Measurements from ENCODE around the gene SLC16A3. TPM values are rescaled to one million over a fixed set of nuclear protein-coding genes. Genes with fewer than 3 reads are reported as not detected.
A peak's percentile ranks its signal among the peaks of the same experiment; 100 is the strongest.

Gene SLC16A3
- total RNA-seq, 4 donors from 2014 or later = 11.2 to 38.5 (median 22.1) TPM

GRCh38 chr17:82212331-82213250 lies 16.3 kb upstream of the SLC16A3 start, which contains the start of gene CCDC57:
CCDC57 (minus strand) TSS chr17:82212842; CDS start chr17:82201944, 10,898 bp downstream.
- Histone ChIP-seq H3K36me3 (peaks cover 0 to 1% of the 10 kb centered on the region in 2 donors), H3K27ac (peak within 1 kb of the TSS; percentile 54 to 92 (median 84)), H3K4me3 (peak within 1 kb of the TSS; percentile 70 to 93), H3K9me3 (no peaks in the 10 kb centered on the region), H3K27me3 (no peaks in the 10 kb centered on the region), H3K4me1 (peaks cover 0 to 52% (median 11%) of the 10 kb centered on the region in 3 donors)
- TF ChIP-seq POLR2A (IDR thresholded peaks at IDR 0.05) = peak; percentile 17 to 60
- peak; percentile 67 for TF ChIP-seq POLR2AphosphoS5 (IDR thresholded peaks at IDR 0.05)
- no peak for TF ChIP-seq EP300 (IDR thresholded peaks at IDR 0.05)
- TF ChIP-seq CTCF (IDR thresholded peaks at IDR 0.05) = peak in 3 of 4 experiments; percentile 36 to 65 (median 54)
- 0% methylated on average over 2 to 4 of the region's 116 CpGs for WGBS, 2 donors (ENCODE audit: low coverage in 1 of 2)
- ATAC-seq = peak; percentile 89

GRCh38 chr17:82213251-82214011 lies 15.4 kb upstream of the SLC16A3 start:
- no peaks in the 10 kb centered on the region for H3K27me3 ChIP-seq
- 15 to 17% methylated on average over 5 to 7 of the region's 37 CpGs for WGBS, 2 donors (ENCODE audit: low coverage in 1 of 2)
- no peaks in the 10 kb centered on the region for H3K36me3 ChIP-seq
- no peaks in the 10 kb centered on the region for H3K9me3 ChIP-seq
- peak; percentile 57 for ATAC-seq
- H3K27ac ChIP-seq = peak overlapping the region; percentile 54 to 92 (median 84)
- H3K4me3 ChIP-seq = peak overlapping the region; percentile 70 to 93
- TF ChIP-seq CTCF (IDR thresholded peaks at IDR 0.05) (no peak), POLR2A (IDR thresholded peaks at IDR 0.05) (no peak), POLR2AphosphoS5 (IDR thresholded peaks at IDR 0.05) (no peak)
- H3K4me1 ChIP-seq = peaks cover 0 to 55% (median 11%) of the 10 kb centered on the region in 3 donors

GRCh38 chr17:82214012-82214628 lies 14.7 kb upstream of the SLC16A3 start:
- Histone ChIP-seq H3K4me3 (no peak overlapping the region), H3K4me1 (peaks cover 0 to 55% (median 11%) of the 10 kb centered on the region in 3 donors), H3K27me3 (no peaks in the 10 kb centered on the region), H3K36me3 (no peaks in the 10 kb centered on the region), H3K27ac (no peak overlapping the region), H3K9me3 (no peaks in the 10 kb centered on the region)
- WGBS, 2 donors (ENCODE audit: low coverage in 1 of 2) = 71% methylated on average over 5 of the region's 11 CpGs; no CpG with 5 or more reads in 1 of the 2 donors
- no peak for TF ChIP-seq EP300 (IDR thresholded peaks at IDR 0.05)
- TF ChIP-seq POLR2A (IDR thresholded peaks at IDR 0.05) = no peak
- TF ChIP-seq CTCF (IDR thresholded peaks at IDR 0.05) = no peak
- no peak for TF ChIP-seq POLR2AphosphoS5 (IDR thresholded peaks at IDR 0.05)
- no peak for ATAC-seq

- no peaks in the 10 kb centered on the region for H3K36me3 ChIP-seq
- TF ChIP-seq EP300 (IDR thresholded peaks at IDR 0.05) (no peak), CTCF (IDR thresholded peaks at IDR 0.05) (no peak), POLR2A (IDR thresholded peaks at IDR 0.05) (no peak), POLR2AphosphoS5 (IDR thresholded peaks at IDR 0.05) (no peak)
- H3K4me3 ChIP-seq = no peak overlapping the region
- WGBS, 2 donors (ENCODE audit: low coverage in 1 of 2) = 59 to 74% methylated on average over 10 to 18 of the region's 25 CpGs
- no peaks in the 10 kb centered on the region for H3K9me3 ChIP-seq
- H3K4me1 ChIP-seq = peaks cover 0 to 55% (median 11%) of the 10 kb centered on the region in 3 donors
- no peaks in the 10 kb centered on the region for H3K27me3 ChIP-seq
- ATAC-seq = no peak
- peak overlapping the region in 3 of 4 donors; percentile 53 to 75 (median 73) for H3K27ac ChIP-seq
These were observed 13.5 kb upstream of the SLC16A3 start for GRCh38 chr17:82215095-82215971.

All from gastroesophageal sphincter (tissue), 4 donors.